ENCODE data around the gene CDC42BPB.

Gene CDC42BPB

DNA sequence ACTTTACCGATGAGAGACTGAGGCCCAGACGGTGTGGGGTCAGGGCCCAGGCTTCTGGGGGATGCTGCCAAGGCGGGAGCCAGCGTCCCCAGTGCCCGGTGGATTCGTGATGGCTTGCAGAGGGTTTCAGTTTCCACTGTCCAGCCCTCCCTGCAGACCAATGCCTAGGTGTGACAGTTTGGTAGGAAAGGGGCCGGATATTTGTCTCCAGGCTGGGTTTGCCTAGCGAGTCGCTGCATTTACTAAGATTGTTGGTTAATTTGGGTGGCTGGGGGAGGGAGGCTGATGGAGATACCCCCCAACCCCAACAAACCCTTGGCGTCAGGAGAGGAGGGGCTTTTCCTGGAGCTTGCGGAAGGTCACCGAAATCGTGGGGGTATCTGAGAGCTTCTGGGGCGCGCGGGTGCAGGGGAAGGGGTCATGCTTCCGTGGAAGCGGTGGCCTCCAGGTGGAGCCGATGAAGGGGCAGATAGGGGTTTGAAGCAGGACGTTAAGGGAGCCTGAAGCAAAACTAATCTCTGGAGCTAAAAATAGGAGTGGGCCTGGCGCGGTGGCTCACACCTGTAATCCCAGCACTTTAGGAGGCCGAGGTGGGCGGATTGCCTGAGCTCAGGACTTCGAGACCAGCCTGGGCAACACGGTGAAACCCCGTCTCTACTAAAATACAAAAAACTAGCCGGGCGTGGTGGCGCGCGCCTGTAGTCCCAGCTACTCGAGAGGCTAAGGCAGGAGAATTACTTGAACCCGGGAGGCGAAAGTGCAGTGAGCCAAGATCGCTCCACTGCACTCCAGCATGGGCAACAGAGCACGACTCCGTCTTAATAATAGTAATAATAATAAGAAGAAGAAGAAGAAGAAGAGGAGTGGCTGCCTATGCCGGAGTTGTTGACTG is 1.1 kb upstream of the CDC42BPB start:
- no peaks in the 10 kb centered on the region for H3K36me3 ChIP-seq (ENCODE audit: low read length)
- TF ChIP-seq EZH2phosphoT487 (conservative IDR thresholded peaks at IDR 0.05; ENCODE audit: low read length): no peak
- TF ChIP-seq, protein P1, sequence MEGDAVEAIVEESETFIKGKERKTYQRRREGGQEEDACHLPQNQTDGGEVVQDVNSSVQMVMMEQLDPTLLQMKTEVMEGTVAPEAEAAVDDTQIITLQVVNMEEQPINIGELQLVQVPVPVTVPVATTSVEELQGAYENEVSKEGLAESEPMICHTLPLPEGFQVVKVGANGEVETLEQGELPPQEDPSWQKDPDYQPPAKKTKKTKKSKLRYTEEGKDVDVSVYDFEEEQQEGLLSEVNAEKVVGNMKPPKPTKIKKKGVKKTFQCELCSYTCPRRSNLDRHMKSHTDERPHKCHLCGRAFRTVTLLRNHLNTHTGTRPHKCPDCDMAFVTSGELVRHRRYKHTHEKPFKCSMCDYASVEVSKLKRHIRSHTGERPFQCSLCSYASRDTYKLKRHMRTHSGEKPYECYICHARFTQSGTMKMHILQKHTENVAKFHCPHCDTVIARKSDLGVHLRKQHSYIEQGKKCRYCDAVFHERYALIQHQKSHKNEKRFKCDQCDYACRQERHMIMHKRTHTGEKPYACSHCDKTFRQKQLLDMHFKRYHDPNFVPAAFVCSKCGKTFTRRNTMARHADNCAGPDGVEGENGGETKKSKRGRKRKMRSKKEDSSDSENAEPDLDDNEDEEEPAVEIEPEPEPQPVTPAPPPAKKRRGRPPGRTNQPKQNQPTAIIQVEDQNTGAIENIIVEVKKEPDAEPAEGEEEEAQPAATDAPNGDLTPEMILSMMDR (IDR thresholded peaks at IDR 0.05; ENCODE audit: insufficient read depth, low read length, poor library complexity, severe bottlenecking): no peak
- no peaks in the 10 kb centered on the region for H3K9me3 ChIP-seq (ENCODE audit: insufficient read depth, low read length)
- H3K4me3 ChIP-seq (ENCODE audit: insufficient read depth, low read length, poor library complexity, severe bottlenecking): no peak overlapping the region
- H3K9ac ChIP-seq (ENCODE audit: low read length): no peak overlapping the region
- no peak overlapping the region for H3K4me2 ChIP-seq (ENCODE audit: low read depth, low read length, poor library complexity, severe bottlenecking)
- H4K20me1 ChIP-seq (ENCODE audit: low read depth, low read length): no peaks in the 10 kb centered on the region
- H3K27ac ChIP-seq (ENCODE audit: low read depth, low read length): no peak overlapping the region
- H3K27me3 ChIP-seq (ENCODE audit: low read length): no peaks in the 10 kb centered on the region
- H3K79me2 ChIP-seq (ENCODE audit: insufficient read depth, low read length): no peaks in the 10 kb centered on the region
- no peak overlapping the region for H2AFZ ChIP-seq (ENCODE audit: low read depth, low read length, severe bottlenecking)
- H3K9me2 ChIP-seq (replicated peaks; ENCODE audit: insufficient read depth, low read length): no peaks in the 10 kb centered on the region
- no peaks in the 10 kb centered on the region for H3F3A ChIP-seq (ENCODE audit: insufficient read depth)

DNA sequence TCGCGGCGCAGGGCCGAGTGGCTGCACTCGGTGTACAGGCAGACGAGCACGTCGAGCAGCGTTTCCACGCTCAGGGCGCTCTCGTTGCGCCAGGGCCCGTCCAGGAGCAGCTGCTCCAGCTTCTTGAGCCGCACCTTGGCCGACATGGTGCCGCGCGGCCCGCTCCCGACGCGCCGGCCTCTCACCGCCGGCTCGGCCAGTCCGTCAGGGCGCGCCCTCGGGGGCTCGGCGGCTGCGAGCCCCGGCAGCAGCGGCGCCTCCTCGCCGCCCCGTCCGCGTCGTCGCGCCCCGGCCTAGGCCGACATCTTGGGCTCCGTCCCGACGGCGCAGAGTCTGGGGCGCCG is 349 bp downstream of the CDC42BPB start:
- Histone ChIP-seq H3K79me2 (ENCODE audit: insufficient read depth, low read length) (no peaks in the 10 kb centered on the region), H3K27me3 (ENCODE audit: low read length) (no peaks in the 10 kb centered on the region), H2AFZ (ENCODE audit: low read depth, low read length, severe bottlenecking) (no peak overlapping the region), H3K36me3 (ENCODE audit: low read length) (no peaks in the 10 kb centered on the region), H3F3A (ENCODE audit: insufficient read depth) (no peaks in the 10 kb centered on the region), H3K4me2 (ENCODE audit: low read depth, low read length, poor library complexity, severe bottlenecking) (no peak overlapping the region), H3K4me3 (ENCODE audit: insufficient read depth, low read length, poor library complexity, severe bottlenecking) (no peak overlapping the region), H3K9me3 (ENCODE audit: insufficient read depth, low read length) (no peaks in the 10 kb centered on the region), H3K27ac (ENCODE audit: low read depth, low read length) (no peak overlapping the region), H3K9ac (ENCODE audit: low read length) (no peak overlapping the region), H4K20me1 (ENCODE audit: low read depth, low read length) (no peaks in the 10 kb centered on the region), H3K9me2 (replicated peaks; ENCODE audit: insufficient read depth, low read length) (no peaks in the 10 kb centered on the region)
- TF ChIP-seq, protein P1 (IDR thresholded peaks at IDR 0.05; ENCODE audit: insufficient read depth, low read length, poor library complexity, severe bottlenecking): no peak
- TF ChIP-seq EZH2phosphoT487 (conservative IDR thresholded peaks at IDR 0.05; ENCODE audit: low read length): no peak

DNA sequence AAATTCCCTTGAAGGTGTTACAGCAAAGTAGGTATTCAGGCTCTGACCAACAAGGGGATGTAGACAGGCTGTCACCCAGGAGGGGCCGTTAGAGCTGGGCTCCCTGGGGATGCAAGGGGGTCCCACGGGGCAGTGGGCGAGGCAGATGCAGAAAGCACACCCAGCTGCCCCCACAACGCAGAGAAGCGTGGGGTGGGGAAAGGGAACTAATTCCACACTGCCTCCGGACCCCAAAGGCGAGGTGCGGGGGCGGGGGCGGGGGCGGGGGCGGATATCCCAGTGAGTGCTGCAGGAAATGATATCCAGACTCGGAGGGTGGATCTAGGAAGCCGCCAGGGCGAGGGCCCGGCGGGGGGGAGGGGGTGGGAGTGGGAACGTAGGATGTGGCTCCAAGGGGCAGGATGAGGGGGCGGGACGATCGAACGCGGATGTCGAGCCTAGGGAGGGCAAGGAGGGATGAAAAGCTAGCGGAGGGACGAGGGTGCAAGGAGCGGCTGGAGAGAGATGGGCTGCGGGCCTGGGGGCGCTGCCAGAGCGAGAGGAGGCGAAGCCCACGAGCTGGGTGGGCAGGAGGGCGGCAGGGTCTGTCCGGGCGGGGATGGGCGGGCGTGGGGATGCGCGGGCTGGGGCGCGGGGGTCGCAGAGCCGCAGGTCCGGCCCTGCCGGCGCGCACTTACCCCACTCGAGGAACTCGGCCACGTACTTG is 874 bp downstream of the CDC42BPB start:
- H3K36me3 ChIP-seq (ENCODE audit: low read length): no peaks in the 10 kb centered on the region
- no peak overlapping the region for H3K9ac ChIP-seq (ENCODE audit: low read length)
- H3K79me2 ChIP-seq (ENCODE audit: insufficient read depth, low read length): no peaks in the 10 kb centered on the region
- H3K27me3 ChIP-seq (ENCODE audit: low read length): no peaks in the 10 kb centered on the region
- H3K4me3 ChIP-seq (ENCODE audit: insufficient read depth, low read length, poor library complexity, severe bottlenecking): no peak overlapping the region
- H4K20me1 ChIP-seq (ENCODE audit: low read depth, low read length): no peaks in the 10 kb centered on the region
- TF ChIP-seq, protein P1 (IDR thresholded peaks at IDR 0.05; ENCODE audit: insufficient read depth, low read length, poor library complexity, severe bottlenecking): no peak
- TF ChIP-seq EZH2phosphoT487 (conservative IDR thresholded peaks at IDR 0.05; ENCODE audit: low read length): no peak
- no peaks in the 10 kb centered on the region for H3K9me3 ChIP-seq (ENCODE audit: insufficient read depth, low read length)
- H3F3A ChIP-seq (ENCODE audit: insufficient read depth): no peaks in the 10 kb centered on the region
- no peaks in the 10 kb centered on the region for H3K9me2 ChIP-seq (replicated peaks; ENCODE audit: insufficient read depth, low read length)
- H3K4me2 ChIP-seq (ENCODE audit: low read depth, low read length, poor library complexity, severe bottlenecking): no peak overlapping the region
- no peak overlapping the region for H3K27ac ChIP-seq (ENCODE audit: low read depth, low read length)
- H2AFZ ChIP-seq (ENCODE audit: low read depth, low read length, severe bottlenecking): no peak overlapping the region

All from SU-DHL-6 (cell line).